CD4-positive, alpha-beta T cell (primary cell): ENCODE measurements around the gene LRRC8E. TPM values are rescaled to one million over a fixed set of nuclear protein-coding genes. Genes with fewer than 3 reads are reported as not detected.

Source experiments
- ATAC-seq: fragments of 200-7000 bp; cut with Tn5 transposase; one replicate; pipeline ENCODE4 v1.10.0; 2022; ENCODE audit warnings: mild to moderate bottlenecking; ENCODE audit not compliant: poor library complexity
- CTCF ChIA-PET: fragments of 350-600 bp; sonication (Branson Sonifier 250); formaldehyde crosslinking; loops from one replicate; lab custom pipeline; 2021; ENCODE audit warnings: antibody characterized with exemption, inconsistent platforms; lab: Charles Lee
- POLR2A ChIA-PET: fragments of 350-600 bp; sonication (Branson Sonifier 250); formaldehyde crosslinking; loops from one replicate; lab custom pipeline; 2021; ENCODE audit warnings: antibody characterized with exemption, inconsistent platforms; lab: Charles Lee
- DNase-seq, 14 experiments: peaks; one replicate each; pipeline ENCODE4 v3.0.0-alpha.2; 2013 to 2020; ENCODE audit warnings: mixed read lengths in 2 of 14
- H3K27ac ChIP-seq, 2 donors: one replicate each; pipeline versions ENCODE4 v1.5.1 to v1.7.0; 2013; ENCODE audit warnings: low read length in 2 of 2, low read depth in 1 of 2, mild to moderate bottlenecking in 1 of 2
- H3K27me3 ChIP-seq, 2 experiments: 1 replicate in 1 of 2; 2 replicates in 1 of 2; pipeline versions ENCODE4 v1.6.1 to v1.7.0; 2013; ENCODE audit warnings: low read length in 2 of 2, control low read depth in 1 of 2, mild to moderate bottlenecking in 1 of 2, moderate library complexity in 1 of 2; ENCODE audit not compliant: insufficient read depth in 2 of 2, control insufficient read depth in 1 of 2
- H3K36me3 ChIP-seq: one replicate; pipeline ENCODE4 v1.6.1; 2013; ENCODE audit warnings: low read length, control low read depth; ENCODE audit not compliant: insufficient read depth
- H3K4me1 ChIP-seq: one replicate; pipeline ENCODE4 v1.6.1; 2013; ENCODE audit warnings: low read length, control low read depth; ENCODE audit not compliant: insufficient read depth
- H3K4me3 ChIP-seq: one replicate; pipeline ENCODE4 v1.5.1; 2013; ENCODE audit warnings: mild to moderate bottlenecking, low read length, moderate library complexity
- H3K9me3 ChIP-seq, 2 experiments: 1 replicate in 1 of 2; 2 replicates in 1 of 2; pipeline versions ENCODE4 v1.6.1 to v1.7.0; 2013; ENCODE audit warnings: low read length in 2 of 2, mild to moderate bottlenecking in 2 of 2, control low read depth in 1 of 2, moderate library complexity in 1 of 2; ENCODE audit not compliant: control insufficient read depth in 1 of 2, insufficient read depth in 1 of 2
- H3K27ac Mint-ChIP-seq: one replicate; pipeline ENCODE4 v1.8.0; 2020; ENCODE audit warnings: mixed read lengths
- H3K27me3 Mint-ChIP-seq: one replicate; pipeline ENCODE4 v1.8.0; 2021; ENCODE audit warnings: mixed read lengths
- H3K36me3 Mint-ChIP-seq: one replicate; pipeline ENCODE4 v1.8.0; 2021; ENCODE audit warnings: low read depth, mixed read lengths
- H3K4me1 Mint-ChIP-seq: one replicate; pipeline ENCODE4 v1.8.0; 2021; ENCODE audit warnings: low read depth, mixed read lengths
- H3K4me3 Mint-ChIP-seq: one replicate; pipeline ENCODE4 v1.8.0; 2020; ENCODE audit warnings: mild to moderate bottlenecking, mixed read lengths
- H3K9me3 Mint-ChIP-seq: one replicate; pipeline ENCODE4 v1.8.0; 2020; ENCODE audit warnings: mixed read lengths
- CTCF ChIP-seq: fragments of 200-600 bp; IDR thresholded peaks from one replicate; pipeline ENCODE4 v1.8.0; 2022; ENCODE audit warnings: antibody characterized with exemption, mild to moderate bottlenecking
- intact Hi-C, 2 experiments: fragments of 100-400 bp; cut with DNase I in 1 of 2; cut with micrococcal nuclease in 1 of 2; formaldehyde crosslinking; loops; one replicate each; pipeline versions ENCODE4 v1.15.1 to v1.9.0; 2023 to 2025; cut with DNase I, micrococcal nuclease
- total RNA-seq, 174 experiments: library from RNA in 2 of 174; stranded (reverse) in 2 of 174; gene quantifications; one replicate each; pipeline ENCODE4 v1.2.3 and lab custom pipeline; 2021 to 2026

The LRRC8E gene
- total RNA-seq, 2 experiments from 2014 or later = not detected

GRCh38 chr19:7912144-7912696, 23.9 kb downstream of the LRRC8E start:
- peak in 1 of 14 experiments; percentile 44 for DNase-seq
- H3K4me1 Mint-ChIP-seq = peaks cover 12% of the 10 kb centered on the region
- intact Hi-C loops = no loop called here
- no peak overlapping the region for H3K27ac ChIP-seq
- no peak for ATAC-seq
- POLR2A ChIA-PET = interaction anchor here (1.2 kb wide), 1 partner anchor 9 kb away, joined by 4 read pairs; the partner anchor contains the start of gene MAP2K7
- TF ChIP-seq CTCF = no peak
- CTCF ChIA-PET = no interaction called here
- peaks cover 35% of the 10 kb centered on the region for H3K4me1 ChIP-seq
- H3K36me3 Mint-ChIP-seq = peaks cover 34% of the 10 kb centered on the region
- H3K27me3 Mint-ChIP-seq = peaks cover 20% of the 10 kb centered on the region
- H3K9me3 ChIP-seq = peaks cover 0 to 5% of the 10 kb centered on the region in 2 experiments
- no peaks in the 10 kb centered on the region for H3K9me3 Mint-ChIP-seq
- peaks cover 49% of the 10 kb centered on the region for H3K36me3 ChIP-seq
- peaks cover 14 to 19% of the 10 kb centered on the region in 2 experiments for H3K27me3 ChIP-seq
- no peak overlapping the region for H3K4me3 Mint-ChIP-seq
- H3K4me3 ChIP-seq = no peak overlapping the region
- H3K27ac Mint-ChIP-seq = no peak overlapping the region

DNA sequence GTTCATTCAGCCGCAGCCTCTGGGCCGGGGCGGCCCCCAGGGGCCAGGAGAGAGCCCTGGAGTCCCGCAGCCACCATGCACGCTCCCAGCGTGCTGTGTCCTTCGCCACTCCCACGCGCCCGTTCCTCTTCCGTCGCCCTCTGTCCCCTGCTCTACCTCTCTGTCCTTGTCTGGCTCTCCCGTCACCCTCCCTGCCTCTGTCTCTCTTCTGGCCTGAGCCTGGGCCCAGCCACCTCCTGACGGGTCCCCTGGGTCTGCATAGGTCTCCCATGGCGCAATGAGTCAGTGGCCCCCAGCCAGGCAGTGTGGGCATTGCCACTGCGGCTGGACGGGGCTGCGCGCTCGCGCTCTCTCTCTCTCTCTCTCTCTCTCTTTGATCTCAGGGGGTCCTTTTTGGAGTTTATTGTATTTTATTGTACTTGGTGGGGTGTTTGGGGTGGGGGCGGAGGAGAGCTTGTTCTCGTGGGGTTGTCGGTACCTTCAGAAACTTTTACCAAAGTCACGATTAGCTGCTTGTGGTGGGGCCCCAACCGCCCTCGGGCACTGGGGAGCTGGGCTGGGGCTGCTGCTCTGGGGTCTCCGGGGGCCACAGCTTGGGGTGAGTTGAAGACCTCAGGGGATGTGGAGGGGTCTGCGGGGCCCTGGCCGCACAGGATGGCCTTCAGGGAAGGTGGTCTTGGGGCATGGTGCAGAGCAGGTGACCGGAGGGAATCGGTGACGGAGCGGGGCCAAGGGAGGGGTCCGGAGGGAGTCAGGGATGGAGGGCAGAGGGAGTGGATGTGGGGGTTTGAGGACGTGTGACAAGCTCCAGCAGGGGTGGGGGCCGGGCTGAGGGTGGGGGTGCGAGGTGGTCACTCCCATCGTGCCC, 24.6 kb downstream of the LRRC8E start:
- peaks cover 0 to 5% of the 10 kb centered on the region in 2 experiments for H3K9me3 ChIP-seq
- Mint-ChIP-seq H3K36me3 (peaks cover 34% of the 10 kb centered on the region), H3K9me3 (no peaks in the 10 kb centered on the region), H3K27ac (no peak overlapping the region), H3K4me1 (peaks cover 14% of the 10 kb centered on the region), H3K27me3 (peaks cover 23% of the 10 kb centered on the region), H3K4me3 (peak overlapping the region; percentile 7)
- H3K4me1 ChIP-seq = peaks cover 35% of the 10 kb centered on the region
- intact Hi-C loops = no loop called here
- DNase-seq (peak in 1 of 14 experiments; percentile 33), ATAC-seq (no peak)
- peaks cover 18 to 26% of the 10 kb centered on the region in 2 experiments for H3K27me3 ChIP-seq
- CTCF ChIA-PET = interaction anchor here (0.6 kb wide), 1 partner anchor 668 kb away, joined by 3 read pairs; no protein-coding TSS in a partner anchor
- no peak for TF ChIP-seq CTCF
- peaks cover 42% of the 10 kb centered on the region for H3K36me3 ChIP-seq
- H3K4me3 ChIP-seq = no peak overlapping the region
- POLR2A ChIA-PET = interaction anchor here (1.0 kb wide), 1 partner anchor 9 kb away, joined by 3 read pairs; the partner anchor contains the start of gene MAP2K7
- H3K27ac ChIP-seq = no peak overlapping the region

- no peak overlapping the region for H3K4me3 Mint-ChIP-seq
- intact Hi-C loops = no loop called here
- DNase-seq = no peak
- no peak overlapping the region for H3K27ac Mint-ChIP-seq
- Histone ChIP-seq H3K4me1 (peaks cover 34% of the 10 kb centered on the region), H3K27me3 (peaks cover 24 to 31% of the 10 kb centered on the region in 2 experiments), H3K9me3 (peaks cover 0 to 7% of the 10 kb centered on the region in 2 experiments), H3K4me3 (no peak overlapping the region), H3K36me3 (peaks cover 38% of the 10 kb centered on the region), H3K27ac (no peak overlapping the region)
- H3K9me3 Mint-ChIP-seq = no peaks in the 10 kb centered on the region
- POLR2A ChIA-PET = interaction anchor here (1.0 kb wide), 1 partner anchor 10 kb away, joined by 3 read pairs; the partner anchor contains the start of gene MAP2K7
- H3K27me3 Mint-ChIP-seq = peaks cover 30% of the 10 kb centered on the region
- H3K4me1 Mint-ChIP-seq = peaks cover 16% of the 10 kb centered on the region
- peaks cover 29% of the 10 kb centered on the region for H3K36me3 Mint-ChIP-seq
- no peak for TF ChIP-seq CTCF
- no peak for ATAC-seq
- CTCF ChIA-PET = no interaction called here
These were observed 25.3 kb downstream of the LRRC8E start for GRCh38 chr19:7913652-7914051.
